Activated B cell treated with CpG ODN at 0.5 μM for 24 hours (primary cell): Measurements from ENCODE around the gene RGMB. TPM values are rescaled to one million over a fixed set of nuclear protein-coding genes. Genes with fewer than 3 reads are reported as not detected.

ENCODE experiments used
- ATAC-seq: fragments of 200-7000 bp; cut with Tn5 transposase; one replicate; pipeline ENCODE4 v1.10.0; 2021; ENCODE audit warnings: low read depth, mild to moderate bottlenecking, moderate library complexity
- CTCF ChIA-PET: fragments of 350-600 bp; sonication (Branson Sonifier 250); formaldehyde crosslinking; loops from one replicate; lab custom pipeline; 2021; ENCODE audit warnings: antibody characterized with exemption; lab: Charles Lee
- POLR2A ChIA-PET: fragments of 350-600 bp; sonication (Branson Sonifier 250); formaldehyde crosslinking; loops from one replicate; lab custom pipeline; 2021; ENCODE audit warnings: antibody characterized with exemption; lab: Charles Lee
- DNase-seq: peaks from one replicate; pipeline ENCODE4 v3.0.0; 2022
- H3K27ac Mint-ChIP-seq: one replicate; pipeline ENCODE4 v1.8.0; 2020; ENCODE audit warnings: mixed read lengths
- H3K27me3 Mint-ChIP-seq: one replicate; pipeline ENCODE4 v1.8.0; 2021; ENCODE audit warnings: mixed read lengths
- H3K36me3 Mint-ChIP-seq: one replicate; pipeline ENCODE4 v1.8.0; 2021; ENCODE audit warnings: low read depth, mixed read lengths
- H3K4me1 Mint-ChIP-seq: one replicate; pipeline ENCODE4 v1.8.0; 2021; ENCODE audit warnings: mixed read lengths
- H3K4me3 Mint-ChIP-seq: one replicate; pipeline ENCODE4 v1.8.0; 2020; ENCODE audit warnings: mild to moderate bottlenecking, mixed read lengths
- H3K9me3 Mint-ChIP-seq: one replicate; pipeline ENCODE4 v1.8.0; 2020; ENCODE audit warnings: mixed read lengths
- CTCF ChIP-seq: fragments of 200-600 bp; IDR thresholded peaks from one replicate; pipeline ENCODE4 v1.8.0; 2022; ENCODE audit warnings: antibody characterized with exemption, mild to moderate bottlenecking
- intact Hi-C: fragments of 100-400 bp; cut with micrococcal nuclease; formaldehyde crosslinking; loops from one replicate; pipeline ENCODE4 v1.15.1; 2024
- total RNA-seq: library from RNA; stranded (reverse); gene quantifications from 2 replicates; pipeline ENCODE4 v1.2.3, GENCODE V29; 2022

The RGMB gene
- total RNA-seq, 1 donor from 2014 or later: 13.8 TPM

DNA sequence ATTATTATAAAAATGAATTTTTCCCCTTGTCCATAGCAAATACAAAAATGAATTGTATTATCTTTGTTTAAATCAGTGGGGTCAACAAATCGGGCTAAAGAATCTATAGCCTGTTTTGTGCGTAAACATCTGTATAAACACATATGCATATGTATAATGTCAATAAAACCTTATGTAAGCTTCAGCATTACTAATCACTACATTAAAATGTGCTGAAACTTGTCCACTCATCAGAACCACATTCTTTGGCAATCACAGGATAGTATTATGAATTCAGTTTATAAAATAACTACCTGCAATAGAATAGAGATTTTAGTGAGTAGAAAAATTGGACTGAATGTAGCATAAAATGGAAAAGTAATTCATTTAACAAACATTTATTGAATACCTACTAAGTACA is 30.6 kb downstream of the RGMB start:
- H3K27me3 Mint-ChIP-seq: no peaks in the 10 kb centered on the region
- intact Hi-C loops: no loop called here
- POLR2A ChIA-PET: no interaction called here
- H3K4me3 Mint-ChIP-seq: no peak overlapping the region
- peaks cover 6% of the 10 kb centered on the region for H3K36me3 Mint-ChIP-seq
- no peak overlapping the region for H3K27ac Mint-ChIP-seq
- ATAC-seq (no peak), DNase-seq (no peak)
- H3K4me1 Mint-ChIP-seq: no peaks in the 10 kb centered on the region
- TF ChIP-seq CTCF: no peak
- CTCF ChIA-PET: interaction anchor here (0.6 kb wide), 1 partner anchor 1640 kb away, joined by 3 read pairs; no protein-coding TSS in a partner anchor
- peaks cover 19% of the 10 kb centered on the region for H3K9me3 Mint-ChIP-seq

GRCh38 chr5:98805070-98805469 is 31.6 kb downstream of the RGMB start:
- intact Hi-C loops: no loop called here
- Mint-ChIP-seq H3K27ac (no peak overlapping the region), H3K36me3 (peaks cover 6% of the 10 kb centered on the region), H3K27me3 (no peaks in the 10 kb centered on the region), H3K9me3 (peaks cover 19% of the 10 kb centered on the region), H3K4me3 (no peak overlapping the region), H3K4me1 (no peaks in the 10 kb centered on the region)
- ChIA-PET POLR2A (no interaction called here), CTCF (no interaction called here)
- TF ChIP-seq CTCF: no peak
- no peak for DNase-seq
- no peak for ATAC-seq

- Mint-ChIP-seq H3K9me3 (peaks cover 19% of the 10 kb centered on the region), H3K27me3 (no peaks in the 10 kb centered on the region), H3K4me3 (no peak overlapping the region), H3K36me3 (peaks cover 6% of the 10 kb centered on the region), H3K27ac (no peak overlapping the region), H3K4me1 (no peaks in the 10 kb centered on the region)
- POLR2A ChIA-PET: no interaction called here
- intact Hi-C loops: no loop called here
- ATAC-seq (no peak), DNase-seq (no peak)
- CTCF ChIA-PET: no interaction called here
- no peak for TF ChIP-seq CTCF
Observed at GRCh38 chr5:98807806-98808205, 34.3 kb downstream of the RGMB start.

DNA sequence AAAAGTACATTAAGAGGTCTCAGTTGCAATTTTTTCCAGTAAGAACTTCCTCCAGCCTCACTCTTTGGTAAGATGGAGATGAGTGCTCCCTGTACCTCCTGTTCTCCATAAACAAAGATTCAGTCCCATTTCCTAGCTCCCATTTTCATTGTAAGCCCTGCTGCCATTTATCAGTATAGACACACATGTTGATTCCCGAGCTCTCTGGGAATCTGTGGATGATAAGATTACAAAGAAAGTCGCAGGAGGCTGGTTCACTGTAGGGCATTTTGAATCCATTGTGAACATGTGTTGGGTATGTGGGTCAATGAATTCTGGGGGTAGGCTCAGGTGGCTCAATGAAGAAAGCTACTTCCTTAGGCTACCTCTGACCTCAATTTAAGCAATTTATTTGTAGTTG is 36.7 kb downstream of the RGMB start:
- POLR2A ChIA-PET: no interaction called here
- no peak for TF ChIP-seq CTCF
- intact Hi-C loops: no loop called here
- no peak for DNase-seq
- no peak overlapping the region for H3K4me3 Mint-ChIP-seq
- no peaks in the 10 kb centered on the region for H3K27me3 Mint-ChIP-seq
- no peaks in the 10 kb centered on the region for H3K4me1 Mint-ChIP-seq
- CTCF ChIA-PET: no interaction called here
- H3K9me3 Mint-ChIP-seq: peaks cover 18% of the 10 kb centered on the region
- ATAC-seq: no peak
- H3K27ac Mint-ChIP-seq: no peak overlapping the region
- peaks cover 6% of the 10 kb centered on the region for H3K36me3 Mint-ChIP-seq

DNA sequence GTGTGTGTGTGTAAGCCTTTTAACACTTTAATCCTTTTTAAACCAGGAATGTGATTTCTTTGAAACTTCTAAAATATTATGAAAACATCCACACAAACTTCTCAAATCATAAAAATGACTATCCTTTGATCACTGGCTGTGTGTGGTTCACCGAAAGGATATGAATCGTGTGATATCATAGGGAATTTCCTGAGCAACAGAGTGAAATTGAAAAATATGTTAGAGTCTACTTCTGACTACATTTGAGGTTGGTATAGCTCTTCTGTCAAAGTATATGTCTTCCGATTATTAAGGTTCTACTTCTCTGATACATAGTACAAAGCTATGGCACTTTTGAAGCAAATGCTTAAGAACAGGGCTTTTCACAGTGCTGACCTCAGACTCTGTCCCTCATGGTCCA is 40.3 kb downstream of the RGMB start:
- CTCF ChIA-PET: no interaction called here
- H3K36me3 Mint-ChIP-seq: no peaks in the 10 kb centered on the region
- no peak overlapping the region for H3K4me3 Mint-ChIP-seq
- ATAC-seq (no peak), DNase-seq (no peak)
- H3K9me3 Mint-ChIP-seq: no peaks in the 10 kb centered on the region
- no peaks in the 10 kb centered on the region for H3K27me3 Mint-ChIP-seq
- H3K4me1 Mint-ChIP-seq: no peaks in the 10 kb centered on the region
- no peak overlapping the region for H3K27ac Mint-ChIP-seq
- intact Hi-C loops: no loop called here
- POLR2A ChIA-PET: no interaction called here
- TF ChIP-seq CTCF: no peak
